ENCODE results near the gene TOR1B.

GRCh38 chr9:129826759-129827158 is 23.8 kb downstream of the TOR1B start:
- TF ChIP-seq POLR2A (IDR thresholded peaks at IDR 0.05): no peak
- no peak for TF ChIP-seq EP300 (IDR thresholded peaks at IDR 0.05)
- no peak for TF ChIP-seq CTCF (IDR thresholded peaks at IDR 0.05)

All from tibial nerve (tissue), 4 donors.